H7 (cell line): Measurements from ENCODE around the gene RAI1. TPM values are rescaled to one million over a fixed set of nuclear protein-coding genes. Genes with fewer than 3 reads are reported as not detected.

Experiments used
- DNase-seq: peaks from one replicate; pipeline ENCODE4 v3.0.0; 2012
- H3K27me3 ChIP-seq: 2 replicates; pipeline ENCODE4 v1.6.0; 2011; ENCODE audit warnings: mild to moderate bottlenecking, low read length; ENCODE audit not compliant: control insufficient read depth, insufficient read depth
- H3K36me3 ChIP-seq: replicated peaks from 2 replicates; pipeline ENCODE4 v1.5.1; 2011; ENCODE audit warnings: low read length; ENCODE audit not compliant: control insufficient read depth, insufficient read depth
- H3K4me3 ChIP-seq: 2 replicates; pipeline ENCODE4 v1.5.1; 2011; ENCODE audit warnings: low read depth, mild to moderate bottlenecking, control low read depth, low read length, moderate library complexity; ENCODE audit not compliant: insufficient read depth
- total RNA-seq: library from RNA; depleted of rRNA; stranded (reverse); fragments of >200 nt; shearing (Covaris generic); gene quantifications from 2 replicates; pipeline ENCODE4 v1.2.3, GENCODE V29; 2014

The RAI1 gene
- total RNA-seq, 1 experiment from 2014 or later, result 11.3 TPM

- no peak for DNase-seq
- no peaks in the 10 kb centered on the region for H3K36me3 ChIP-seq
- no peak overlapping the region for H3K4me3 ChIP-seq
- H3K27me3 ChIP-seq, result peaks cover 10% of the 10 kb centered on the region; the same call in 1 of the 2 replicates
Measured at GRCh38 chr17:17792037-17792550, 110.8 kb downstream of the RAI1 start.

DNA sequence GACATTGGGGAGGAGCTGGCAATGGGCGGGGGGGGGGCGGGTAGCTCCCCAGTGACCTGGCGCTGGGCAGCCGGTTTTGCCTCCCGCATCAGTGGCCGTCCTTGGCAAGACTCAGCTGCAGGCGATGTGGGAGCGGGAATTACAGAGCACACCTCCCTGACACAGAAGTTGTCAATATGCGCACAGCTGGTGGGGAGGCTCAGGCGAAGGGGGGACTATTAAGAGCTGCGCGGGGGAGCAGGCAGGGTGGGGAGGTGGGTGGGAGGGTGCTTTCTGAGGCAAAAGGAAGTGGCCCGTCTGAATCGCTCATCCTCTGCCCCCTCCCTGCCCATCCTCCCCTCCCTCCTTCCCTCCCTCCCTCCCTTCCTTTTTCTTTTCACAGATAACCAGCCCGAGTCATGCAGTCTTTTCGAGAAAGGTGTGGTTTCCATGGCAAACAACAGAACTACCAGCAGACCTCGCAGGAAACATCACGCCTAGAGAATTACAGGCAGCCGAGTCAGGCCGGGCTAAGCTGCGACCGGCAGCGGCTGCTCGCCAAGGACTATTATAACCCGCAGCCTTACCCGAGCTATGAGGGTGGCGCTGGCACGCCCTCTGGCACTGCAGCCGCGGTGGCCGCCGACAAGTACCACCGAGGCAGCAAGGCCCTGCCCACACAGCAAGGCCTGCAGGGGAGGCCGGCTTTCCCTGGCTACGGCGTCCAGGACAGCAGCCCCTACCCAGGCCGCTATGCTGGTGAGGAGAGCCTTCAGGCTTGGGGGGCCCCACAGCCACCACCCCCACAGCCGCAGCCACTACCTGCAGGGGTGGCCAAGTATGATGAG, 111.5 kb downstream of the RAI1 start:
- Histone ChIP-seq H3K36me3 (no peaks in the 10 kb centered on the region), H3K4me3 (peak overlapping the region; percentile 10; the same call in 1 of the 2 replicates), H3K27me3 (peaks cover 10% of the 10 kb centered on the region; the same call in 1 of the 2 replicates)
- DNase-seq, result peak; percentile 83

- Histone ChIP-seq H3K36me3 (no peaks in the 10 kb centered on the region), H3K27me3 (peaks cover 10% of the 10 kb centered on the region; the same call in 1 of the 2 replicates), H3K4me3 (no peak overlapping the region)
- DNase-seq, result no peak
Measured at GRCh38 chr17:17793378-17794214, 112.3 kb downstream of the RAI1 start.

- Histone ChIP-seq H3K4me3 (no peak overlapping the region), H3K27me3 (peaks cover 10% of the 10 kb centered on the region; the same call in 1 of the 2 replicates), H3K36me3 (no peaks in the 10 kb centered on the region)
- no peak for DNase-seq
Measured at GRCh38 chr17:17794382-17794781, 113.1 kb downstream of the RAI1 start.

- no peak for DNase-seq
Measured at GRCh38 chr17:17795296-17795695, 114.0 kb downstream of the RAI1 start.

GRCh38 chr17:17795946-17796786, 114.9 kb downstream of the RAI1 start:
- H3K4me3 ChIP-seq, result no peak overlapping the region
- H3K36me3 ChIP-seq, result no peaks in the 10 kb centered on the region
- DNase-seq, result no peak
- H3K27me3 ChIP-seq, result peaks cover 7% of the 10 kb centered on the region; the same call in 1 of the 2 replicates

More at GRCh38 chr17:17795296-17795695, 114.0 kb downstream of the RAI1 start:
- Histone ChIP-seq H3K27me3 (peaks cover 10% of the 10 kb centered on the region; the same call in 1 of the 2 replicates), H3K36me3 (no peaks in the 10 kb centered on the region), H3K4me3 (no peak overlapping the region)

DNA sequence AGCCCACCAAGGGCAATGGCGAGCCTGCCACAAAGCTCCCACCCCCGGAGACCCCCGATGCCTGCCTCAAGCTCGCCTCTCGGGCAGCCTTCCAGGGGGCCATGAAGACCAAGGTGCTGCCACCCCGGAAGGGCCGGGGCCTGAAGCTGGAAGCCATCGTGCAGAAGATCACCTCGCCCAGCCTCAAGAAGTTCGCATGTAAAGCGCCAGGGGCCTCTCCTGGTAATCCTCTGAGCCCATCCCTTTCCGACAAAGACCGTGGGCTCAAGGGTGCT, 115.5 kb downstream of the RAI1 start:
- H3K36me3 ChIP-seq, result no peaks in the 10 kb centered on the region
- peak; percentile 53 for DNase-seq
- peaks cover 3% of the 10 kb centered on the region; the same call in 1 of the 2 replicates for H3K27me3 ChIP-seq
- H3K4me3 ChIP-seq, result no peak overlapping the region

- Histone ChIP-seq H3K27me3 (no peaks in the 10 kb centered on the region), H3K36me3 (no peaks in the 10 kb centered on the region), H3K4me3 (no peak overlapping the region)
- peak; percentile 55 for DNase-seq
Measured at GRCh38 chr17:17797119-17797809, 116.0 kb downstream of the RAI1 start.

DNA sequence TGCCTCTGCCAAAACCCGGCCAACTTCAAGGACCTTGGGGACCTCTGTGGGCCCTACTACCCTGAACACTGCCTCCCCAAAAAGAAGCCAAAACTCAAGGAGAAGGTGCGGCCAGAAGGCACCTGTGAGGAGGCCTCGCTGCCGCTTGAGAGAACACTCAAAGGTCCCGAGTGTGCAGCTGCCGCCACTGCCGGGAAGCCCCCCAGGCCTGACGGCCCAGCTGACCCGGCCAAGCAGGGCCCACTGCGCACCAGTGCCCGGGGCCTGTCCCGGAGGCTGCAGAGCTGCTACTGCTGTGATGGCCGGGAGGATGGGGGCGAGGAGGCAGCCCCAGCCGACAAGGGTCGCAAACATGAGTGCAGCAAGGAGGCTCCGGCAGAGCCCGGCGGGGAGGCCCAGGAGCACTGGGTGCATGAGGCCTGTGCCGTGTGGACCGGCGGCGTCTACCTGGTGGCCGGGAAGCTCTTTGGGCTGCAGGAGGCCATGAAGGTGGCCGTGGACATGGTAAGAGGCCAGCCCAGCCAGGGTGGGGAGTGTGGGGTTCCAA, 116.8 kb downstream of the RAI1 start:
- Histone ChIP-seq H3K27me3 (no peaks in the 10 kb centered on the region), H3K36me3 (no peaks in the 10 kb centered on the region), H3K4me3 (no peak overlapping the region)
- DNase-seq, result peak; percentile 62

GRCh38 chr17:17798573-17799255, 117.5 kb downstream of the RAI1 start:
- Histone ChIP-seq H3K27me3 (no peaks in the 10 kb centered on the region), H3K4me3 (no peak overlapping the region), H3K36me3 (no peaks in the 10 kb centered on the region)
- DNase-seq, result peak; percentile 56

DNA sequence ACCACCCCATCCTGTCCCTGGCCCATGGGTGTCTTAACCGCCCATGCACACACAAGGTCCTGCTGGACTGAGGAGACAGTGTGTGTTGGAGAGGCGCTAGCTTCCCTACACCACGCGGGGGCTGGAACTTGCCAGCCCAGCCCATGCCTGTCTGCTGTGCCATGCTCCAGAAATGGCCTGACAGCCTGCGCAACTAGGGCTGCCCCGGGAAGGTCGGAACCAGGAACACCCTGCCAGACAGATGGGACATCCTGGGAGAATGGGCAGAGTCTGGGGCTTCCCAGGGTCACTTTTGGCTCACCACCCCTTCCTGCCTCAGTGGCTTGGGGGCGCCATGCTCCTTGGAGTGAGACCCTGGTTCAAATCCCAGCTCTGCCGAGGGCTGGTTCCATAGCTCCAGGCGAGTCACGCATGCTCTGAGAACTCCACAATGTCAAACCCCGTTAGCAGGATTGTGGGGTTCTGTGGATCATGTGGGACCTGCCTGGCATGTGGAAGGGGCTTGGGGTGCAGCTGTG, 119.3 kb downstream of the RAI1 start:
- peak; percentile 69 for DNase-seq
- no peaks in the 10 kb centered on the region for H3K36me3 ChIP-seq
- H3K27me3 ChIP-seq, result no peaks in the 10 kb centered on the region
- H3K4me3 ChIP-seq, result no peak overlapping the region

DNA sequence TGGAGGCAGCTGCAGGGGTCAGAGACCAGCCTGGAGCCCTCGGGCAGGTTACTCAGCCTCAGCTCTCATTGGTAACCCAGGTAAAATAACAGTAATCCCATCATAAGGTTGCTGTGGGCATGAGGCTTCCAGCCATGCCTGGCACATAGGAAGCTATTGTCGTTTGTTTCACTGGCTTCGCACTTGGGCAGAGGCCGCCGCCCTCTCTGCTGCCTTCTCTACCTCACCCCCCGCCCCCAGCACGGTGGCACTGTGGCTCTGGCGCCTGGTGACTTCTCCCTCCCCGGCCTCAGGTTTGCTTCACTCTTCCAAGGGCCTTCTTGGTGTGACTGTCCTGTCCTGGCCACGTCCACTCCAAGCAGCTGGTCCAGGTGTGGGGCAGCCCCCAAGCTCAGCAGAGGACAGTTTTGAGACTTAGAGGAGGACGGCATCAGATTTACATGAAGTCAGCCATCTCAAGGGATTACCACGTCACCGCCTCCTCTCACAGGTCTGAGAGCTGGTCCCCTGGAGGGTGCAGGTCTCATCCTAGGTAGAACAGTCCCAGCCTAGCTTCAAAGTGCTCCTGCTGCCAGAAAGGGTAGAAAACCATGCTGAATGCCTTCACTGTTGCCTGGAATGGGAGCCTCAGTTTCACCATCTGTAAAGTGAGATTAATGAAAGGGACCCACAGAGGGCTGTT, 120.7 kb downstream of the RAI1 start:
- no peak overlapping the region for H3K4me3 ChIP-seq
- peak; percentile 65 for DNase-seq
- H3K27me3 ChIP-seq, result peaks cover 1% of the 10 kb centered on the region; the same call in 1 of the 2 replicates
- H3K36me3 ChIP-seq, result no peaks in the 10 kb centered on the region
